NCI-H187 (cell line): ENCODE data around the gene UBE3C.
"Not testable (repeated sequence)": the region's sequence is repeated elsewhere in the genome, so short reads cannot be mapped to it uniquely, and the experiment has no call there.

Experiments
- DNase-seq, 2 experiments: peaks; one replicate each; lab custom pipeline; 2025; lab: John Stamatoyannopoulos, UW

Gene UBE3C

GRCh38 chr7:157138424-157139110, at the start of gene UBE3C:
Gene UBE3C (plus strand): TSS chr7:157138926. CDS start chr7:157139273, 347 bp downstream.
- peak; percentile 75 to 91 for DNase-seq

GRCh38 chr7:157089100-157089610, 49.6 kb upstream of the UBE3C start:
- DNase-seq, result no peak

- no peak for DNase-seq
Measured at GRCh38 chr7:157090485-157091165, 48.1 kb upstream of the UBE3C start.

GRCh38 chr7:157096286-157097055, 42.3 kb upstream of the UBE3C start:
- peak in 1 of 2 experiments; percentile 54 for DNase-seq

GRCh38 chr7:157097056-157097329, 41.7 kb upstream of the UBE3C start:
- no peak for DNase-seq

GRCh38 chr7:157097569-157097968, 41.2 kb upstream of the UBE3C start:
- peak; percentile 78 to 81 for DNase-seq

- not testable (repeated sequence) for DNase-seq
Measured at GRCh38 chr7:157100005-157100404, 38.7 kb upstream of the UBE3C start.

- not testable (repeated sequence) for DNase-seq
Measured at GRCh38 chr7:157103641-157104040, 35.1 kb upstream of the UBE3C start.

GRCh38 chr7:157111311-157111710, 27.4 kb upstream of the UBE3C start:
- DNase-seq, result no peak

GRCh38 chr7:157112706-157113105, 26.0 kb upstream of the UBE3C start:
- no peak for DNase-seq

- no peak for DNase-seq
Measured at GRCh38 chr7:157113607-157114006, 25.1 kb upstream of the UBE3C start.

GRCh38 chr7:157116762-157117161, 22.0 kb upstream of the UBE3C start:
- DNase-seq, result no peak

- DNase-seq, result no peak
Measured at GRCh38 chr7:157117796-157118195, 20.9 kb upstream of the UBE3C start.

- no peak for DNase-seq
Measured at GRCh38 chr7:157120181-157120580, 18.5 kb upstream of the UBE3C start.

GRCh38 chr7:157121184-157121715, 17.5 kb upstream of the UBE3C start:
- DNase-seq, result no peak

GRCh38 chr7:157122800-157123495, 15.8 kb upstream of the UBE3C start:
- no peak for DNase-seq

GRCh38 chr7:157124690-157125089, 14.0 kb upstream of the UBE3C start:
- no peak for DNase-seq

GRCh38 chr7:157125376-157126223, 13.1 kb upstream of the UBE3C start:
- peak in 1 of 2 experiments; percentile 49 for DNase-seq

- no peak for DNase-seq
Measured at GRCh38 chr7:157126921-157127320, 11.8 kb upstream of the UBE3C start.

GRCh38 chr7:157129200-157129599, 9.5 kb upstream of the UBE3C start:
- DNase-seq, result no peak

- no peak for DNase-seq
Measured at GRCh38 chr7:157129907-157130460, 8.7 kb upstream of the UBE3C start.
